ENCODE measurements around the gene ATP2A1.
"Not testable (repeated sequence)": the region's sequence is repeated elsewhere in the genome, so short reads cannot be mapped to it uniquely, and the experiment has no call there.

ATP2A1 gene

GRCh38 chr16:28938721-28939120 is 60.4 kb downstream of the ATP2A1 start:
- TF ChIP-seq EZH2phosphoT487 (IDR thresholded peaks at IDR 0.05; ENCODE audit: low read length) (no peak), EZH2 (optimal IDR thresholded peaks at IDR 0.05; ENCODE audit: low read depth, low read length) (no peak), CTCF (IDR thresholded peaks at IDR 0.05; ENCODE audit: low read length) (no peak)
- H3K27ac ChIP-seq (ENCODE audit: low read length): no peak overlapping the region
- H3F3A ChIP-seq (ENCODE audit: insufficient read depth, low read length): no peaks in the 10 kb centered on the region
- no peaks in the 10 kb centered on the region for H3K79me2 ChIP-seq (ENCODE audit: low read length)
- no peak overlapping the region for H2AFZ ChIP-seq (ENCODE audit: low read length)
- H3K4me3 ChIP-seq (ENCODE audit: low read length): no peak overlapping the region
- H3K36me3 ChIP-seq (replicated peaks; ENCODE audit: insufficient read depth, low read length): no peaks in the 10 kb centered on the region
- H3K9ac ChIP-seq (ENCODE audit: low read length): no peak overlapping the region
- no peaks in the 10 kb centered on the region for H3K9me3 ChIP-seq (replicated peaks; ENCODE audit: insufficient read depth, low read length)
- no peaks in the 10 kb centered on the region for H3K9me2 ChIP-seq (replicated peaks; ENCODE audit: insufficient read depth, low read length)
- H3K27me3 ChIP-seq (replicated peaks; ENCODE audit: insufficient read depth, low read length): peaks cover 6% of the 10 kb centered on the region; the same call in 1 of the 2 replicates
- no peak for DNase-seq
- no peaks in the 10 kb centered on the region for H4K20me1 ChIP-seq (ENCODE audit: insufficient read depth, low read length)
- H3K4me2 ChIP-seq (ENCODE audit: low read depth, low read length): no peak overlapping the region
- H3K4me1 ChIP-seq (ENCODE audit: low read length): no peaks in the 10 kb centered on the region

GRCh38 chr16:28939825-28940224 is 61.5 kb downstream of the ATP2A1 start:
- not testable (repeated sequence) for H3K4me3 ChIP-seq (ENCODE audit: low read length); H3F3A ChIP-seq (ENCODE audit: insufficient read depth, low read length); H3K9me3 ChIP-seq (replicated peaks; ENCODE audit: insufficient read depth, low read length); H2AFZ ChIP-seq (ENCODE audit: low read length); H3K27me3 ChIP-seq (replicated peaks; ENCODE audit: insufficient read depth, low read length); H3K9me2 ChIP-seq (replicated peaks; ENCODE audit: insufficient read depth, low read length); H3K9ac ChIP-seq (ENCODE audit: low read length); DNase-seq; H3K4me1 ChIP-seq (ENCODE audit: low read length); H3K79me2 ChIP-seq (ENCODE audit: low read length); H3K36me3 ChIP-seq (replicated peaks; ENCODE audit: insufficient read depth, low read length); H3K27ac ChIP-seq (ENCODE audit: low read length); H3K4me2 ChIP-seq (ENCODE audit: low read depth, low read length); H4K20me1 ChIP-seq (ENCODE audit: insufficient read depth, low read length)

- no peak for TF ChIP-seq EZH2phosphoT487 (IDR thresholded peaks at IDR 0.05; ENCODE audit: low read length)
- TF ChIP-seq EZH2 (optimal IDR thresholded peaks at IDR 0.05; ENCODE audit: low read depth, low read length): no peak
- TF ChIP-seq CTCF (IDR thresholded peaks at IDR 0.05; ENCODE audit: low read length): no peak
- no peak overlapping the region for H2AFZ ChIP-seq (ENCODE audit: low read length)
- no peaks in the 10 kb centered on the region for H3K79me2 ChIP-seq (ENCODE audit: low read length)
- H3K4me2 ChIP-seq (ENCODE audit: low read depth, low read length): no peak overlapping the region
- H3K36me3 ChIP-seq (replicated peaks; ENCODE audit: insufficient read depth, low read length): no peaks in the 10 kb centered on the region
- H3K9me3 ChIP-seq (replicated peaks; ENCODE audit: insufficient read depth, low read length): no peaks in the 10 kb centered on the region
- no peaks in the 10 kb centered on the region for H3K9me2 ChIP-seq (replicated peaks; ENCODE audit: insufficient read depth, low read length)
- no peak overlapping the region for H3K27ac ChIP-seq (ENCODE audit: low read length)
- H3K4me3 ChIP-seq (ENCODE audit: low read length): no peak overlapping the region
- no peak for DNase-seq
- no peaks in the 10 kb centered on the region for H3F3A ChIP-seq (ENCODE audit: insufficient read depth, low read length)
- 0 out of 2 replicates have a peak, but pooled peaks cover 4% of the 10 kb centered on the region for H3K4me1 ChIP-seq (ENCODE audit: low read length)
- no peaks in the 10 kb centered on the region for H4K20me1 ChIP-seq (ENCODE audit: insufficient read depth, low read length)
- peaks cover 6% of the 10 kb centered on the region; the same call in 1 of the 2 replicates for H3K27me3 ChIP-seq (replicated peaks; ENCODE audit: insufficient read depth, low read length)
- no peak overlapping the region for H3K9ac ChIP-seq (ENCODE audit: low read length)
These were observed 65.0 kb downstream of the ATP2A1 start for GRCh38 chr16:28943281-28943680.

- no peaks in the 10 kb centered on the region for H4K20me1 ChIP-seq (ENCODE audit: insufficient read depth, low read length)
- H3K4me3 ChIP-seq (ENCODE audit: low read length): no peak overlapping the region
- TF ChIP-seq EZH2 (optimal IDR thresholded peaks at IDR 0.05; ENCODE audit: low read depth, low read length): no peak
- no peak for TF ChIP-seq EZH2phosphoT487 (IDR thresholded peaks at IDR 0.05; ENCODE audit: low read length)
- TF ChIP-seq CTCF (IDR thresholded peaks at IDR 0.05; ENCODE audit: low read length): no peak
- H3K4me2 ChIP-seq (ENCODE audit: low read depth, low read length): no peak overlapping the region
- H3F3A ChIP-seq (ENCODE audit: insufficient read depth, low read length): no peaks in the 10 kb centered on the region
- no peak for DNase-seq
- peaks cover 8% of the 10 kb centered on the region for H3K79me2 ChIP-seq (ENCODE audit: low read length)
- no peaks in the 10 kb centered on the region for H3K9me2 ChIP-seq (replicated peaks; ENCODE audit: insufficient read depth, low read length)
- H3K4me1 ChIP-seq (ENCODE audit: low read length): 0 out of 2 replicates have a peak, but pooled peaks cover 5% of the 10 kb centered on the region
- H3K9ac ChIP-seq (ENCODE audit: low read length): no peak overlapping the region
- no peaks in the 10 kb centered on the region for H3K27me3 ChIP-seq (replicated peaks; ENCODE audit: insufficient read depth, low read length)
- H3K9me3 ChIP-seq (replicated peaks; ENCODE audit: insufficient read depth, low read length): no peaks in the 10 kb centered on the region
- no peak overlapping the region for H2AFZ ChIP-seq (ENCODE audit: low read length)
- no peak overlapping the region for H3K27ac ChIP-seq (ENCODE audit: low read length)
- H3K36me3 ChIP-seq (replicated peaks; ENCODE audit: insufficient read depth, low read length): no peaks in the 10 kb centered on the region
These were observed 68.4 kb downstream of the ATP2A1 start for GRCh38 chr16:28946681-28947080.

All from MM.1S (cell line).